OCI-LY1 (cell line): ENCODE results near the gene TFEB.

Experiments
- H2AFZ ChIP-seq: fragments of 200-600 bp; sonication (generic), shearing (Covaris generic); 2 replicates; pipeline ENCODE4 v1.6.0; 2014; ENCODE audit warnings: antibody characterized with exemption, mild to moderate bottlenecking, low read length
- H3F3A ChIP-seq: fragments of 200-600 bp; sonication (generic), shearing (Covaris generic); 2 replicates; pipeline ENCODE4 v1.6.0; 2014; ENCODE audit warnings: mild to moderate bottlenecking, antibody characterized with exemption, low read length, moderate library complexity; ENCODE audit not compliant: insufficient read depth
- H3K27ac ChIP-seq: fragments of 200-600 bp; sonication (generic); 2 replicates; pipeline ENCODE4 v1.5.1; 2014; ENCODE audit warnings: low read length, mixed run types, mild to moderate bottlenecking, low read depth; ENCODE audit not compliant: poor library complexity, severe bottlenecking
- H3K27me3 ChIP-seq: fragments of 200-600 bp; sonication (generic); 2 replicates; pipeline ENCODE4 v1.6.0; 2014; ENCODE audit warnings: antibody characterized with exemption, mild to moderate bottlenecking, low read length, moderate library complexity; ENCODE audit not compliant: insufficient read depth
- H3K36me3 ChIP-seq: fragments of 200-600 bp; sonication (generic); 2 replicates; pipeline ENCODE4 v1.6.1; 2014; ENCODE audit warnings: mild to moderate bottlenecking, antibody characterized with exemption, low read length, moderate library complexity, mixed read lengths; ENCODE audit not compliant: insufficient read depth
- H3K4me1 ChIP-seq: fragments of 200-600 bp; sonication (generic); 2 replicates; pipeline ENCODE4 v1.5.1; 2014; ENCODE audit warnings: mild to moderate bottlenecking, low read length, moderate library complexity; ENCODE audit not compliant: insufficient read depth, severe bottlenecking
- H3K4me2 ChIP-seq: fragments of 200-600 bp; sonication (generic), shearing (Covaris generic); 2 replicates; pipeline ENCODE4 v1.6.1; 2014; ENCODE audit warnings: low read length
- H3K4me3 ChIP-seq: fragments of 200-600 bp; sonication (generic); 2 replicates; pipeline ENCODE4 v1.5.1; 2014; ENCODE audit warnings: low read length, low read depth, mild to moderate bottlenecking, mixed read lengths; ENCODE audit not compliant: poor library complexity, severe bottlenecking
- H3K79me2 ChIP-seq: fragments of 200-600 bp; shearing (Covaris generic); 2 replicates; pipeline ENCODE4 v1.6.1; 2016; ENCODE audit warnings: mixed run types, low read length, mixed read lengths; ENCODE audit not compliant: insufficient read depth
- H3K9ac ChIP-seq: fragments of 200-600 bp; sonication (generic), shearing (Covaris generic); 2 replicates; pipeline ENCODE4 v1.6.1; 2014; ENCODE audit warnings: mild to moderate bottlenecking, low read length, mixed read lengths
- H3K9me2 ChIP-seq: fragments of 200-600 bp; sonication (generic), shearing (Covaris generic); 2 replicates; pipeline ENCODE4 v1.6.1; 2014; ENCODE audit warnings: low read depth, mild to moderate bottlenecking, low read length, mixed read lengths
- H3K9me3 ChIP-seq: fragments of 200-600 bp; shearing (Covaris generic); 2 replicates; pipeline ENCODE4 v1.6.1; 2014; ENCODE audit warnings: low read length, mixed read lengths
- H4K20me1 ChIP-seq: fragments of 200-600 bp; sonication (generic), shearing (Covaris generic); 2 replicates; pipeline ENCODE4 v1.6.0; 2016; ENCODE audit warnings: mild to moderate bottlenecking, low read length; ENCODE audit not compliant: insufficient read depth
- CTCF ChIP-seq: fragments of 200-600 bp; sonication (generic), shearing (Covaris generic); IDR thresholded peaks from 2 replicates; pipeline ENCODE4 v1.5.1; 2017; ENCODE audit warnings: mild to moderate bottlenecking, antibody characterized with exemption, low read length, moderate library complexity, mixed read lengths
- EZH2 ChIP-seq: fragments of 200-600 bp; sonication (generic), shearing (Covaris generic); IDR thresholded peaks from 2 replicates; pipeline ENCODE4 v1.8.0; 2017; ENCODE audit warnings: borderline replicate concordance, mixed run types, mild to moderate bottlenecking, antibody characterized with exemption, low read length, moderate library complexity, mixed read lengths

Gene TFEB

DNA sequence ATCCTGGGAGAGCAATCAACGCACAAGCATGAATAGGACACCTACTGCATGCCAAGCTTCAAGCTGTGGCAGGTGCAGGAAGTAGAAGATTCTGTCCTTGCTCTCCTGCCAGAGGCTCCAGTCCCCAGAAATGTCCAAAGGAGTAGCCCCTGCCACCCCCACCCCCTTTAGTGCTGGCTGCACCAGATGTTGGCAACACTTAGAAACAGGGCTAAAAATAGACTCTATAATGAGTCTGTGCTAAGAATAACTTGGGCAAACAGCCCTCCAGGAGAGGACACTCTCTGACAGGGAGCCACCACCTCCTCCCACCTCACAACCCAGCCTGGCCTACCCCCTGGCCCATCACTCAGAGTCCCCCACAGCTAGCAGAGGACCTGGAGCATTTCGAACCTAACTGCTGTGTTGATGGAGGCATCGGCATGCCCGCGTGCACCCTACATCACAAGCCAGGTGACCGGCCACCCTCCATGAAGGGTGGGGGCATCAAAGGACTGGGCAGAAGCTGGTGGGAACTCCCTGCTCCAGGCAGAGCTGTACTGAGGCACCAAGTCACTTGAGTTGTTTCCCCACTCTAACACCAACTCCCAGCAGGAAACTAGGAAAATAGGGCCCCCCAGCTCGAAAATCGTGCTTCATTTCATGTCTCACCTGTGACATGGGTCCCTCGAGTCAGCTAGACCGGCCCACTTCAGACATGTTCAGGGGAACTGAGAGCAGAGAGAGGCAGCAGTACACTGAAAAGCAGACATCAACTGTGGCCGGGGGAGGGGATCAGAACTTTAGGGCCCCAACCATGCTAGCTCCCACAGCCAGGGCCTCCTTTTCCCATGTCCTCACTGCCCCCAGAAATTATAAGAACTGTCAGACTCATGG is 18.7 kb downstream of the TFEB start:
- Histone ChIP-seq H3K36me3 (no peaks in the 10 kb centered on the region; the same call in 1 of the 2 replicates), H3K9me3 (no peaks in the 10 kb centered on the region), H3F3A (no peaks in the 10 kb centered on the region), H3K4me3 (no peak overlapping the region), H3K9me2 (no peaks in the 10 kb centered on the region), H3K79me2 (no peaks in the 10 kb centered on the region), H3K4me1 (peaks cover 40% of the 10 kb centered on the region), H3K4me2 (peak overlapping the region; percentile 5; the same call in 1 of the 2 replicates), H3K27me3 (no peaks in the 10 kb centered on the region), H4K20me1 (no peaks in the 10 kb centered on the region), H2AFZ (no peak overlapping the region), H3K9ac (no peak overlapping the region), H3K27ac (peak overlapping the region; percentile 3)
- TF ChIP-seq EZH2, result no peak
- no peak for TF ChIP-seq CTCF

DNA sequence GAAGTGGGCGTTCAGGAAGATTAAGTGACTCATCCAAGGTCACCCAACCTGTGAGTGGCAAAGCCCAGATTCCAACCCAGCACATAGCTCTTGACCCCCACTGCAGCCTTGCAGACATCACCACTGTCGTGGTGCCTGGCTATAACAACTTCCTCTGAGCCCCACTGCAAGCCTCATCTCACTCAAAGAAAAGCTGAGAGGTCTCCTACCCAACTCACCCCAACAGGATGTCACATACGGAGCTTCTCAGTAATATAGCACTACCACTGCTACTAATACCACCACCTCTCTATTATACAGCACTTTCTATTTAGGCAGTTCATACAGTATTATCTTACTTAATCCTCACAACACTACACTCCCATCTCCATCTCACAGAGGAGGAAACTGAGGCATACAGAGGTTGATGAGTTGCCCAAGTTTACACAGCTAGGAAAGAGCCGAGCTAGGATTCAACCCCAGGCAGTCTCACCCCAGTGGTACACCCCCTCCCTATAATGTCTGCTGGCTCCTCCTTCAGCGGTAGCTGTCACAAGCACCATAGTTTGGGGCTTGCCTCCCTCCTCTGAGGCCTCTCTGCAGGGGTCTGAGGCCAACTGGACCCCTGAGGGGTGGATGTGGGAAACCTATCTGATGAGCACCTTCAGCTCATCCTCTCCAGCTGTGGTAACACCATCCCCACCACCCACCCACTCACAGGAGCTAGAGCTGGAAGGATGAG is 19.5 kb downstream of the TFEB start:
- Histone ChIP-seq H3F3A (no peaks in the 10 kb centered on the region), H3K27ac (peak overlapping the region; percentile 3), H3K27me3 (no peaks in the 10 kb centered on the region), H3K79me2 (no peaks in the 10 kb centered on the region), H3K4me1 (peaks cover 40% of the 10 kb centered on the region), H4K20me1 (no peaks in the 10 kb centered on the region), H3K4me3 (no peak overlapping the region), H3K9me2 (no peaks in the 10 kb centered on the region), H3K9ac (no peak overlapping the region), H3K36me3 (no peaks in the 10 kb centered on the region; the same call in 1 of the 2 replicates), H2AFZ (no peak overlapping the region), H3K4me2 (peak overlapping the region; percentile 5; the same call in 1 of the 2 replicates), H3K9me3 (no peaks in the 10 kb centered on the region)
- no peak for TF ChIP-seq CTCF

DNA sequence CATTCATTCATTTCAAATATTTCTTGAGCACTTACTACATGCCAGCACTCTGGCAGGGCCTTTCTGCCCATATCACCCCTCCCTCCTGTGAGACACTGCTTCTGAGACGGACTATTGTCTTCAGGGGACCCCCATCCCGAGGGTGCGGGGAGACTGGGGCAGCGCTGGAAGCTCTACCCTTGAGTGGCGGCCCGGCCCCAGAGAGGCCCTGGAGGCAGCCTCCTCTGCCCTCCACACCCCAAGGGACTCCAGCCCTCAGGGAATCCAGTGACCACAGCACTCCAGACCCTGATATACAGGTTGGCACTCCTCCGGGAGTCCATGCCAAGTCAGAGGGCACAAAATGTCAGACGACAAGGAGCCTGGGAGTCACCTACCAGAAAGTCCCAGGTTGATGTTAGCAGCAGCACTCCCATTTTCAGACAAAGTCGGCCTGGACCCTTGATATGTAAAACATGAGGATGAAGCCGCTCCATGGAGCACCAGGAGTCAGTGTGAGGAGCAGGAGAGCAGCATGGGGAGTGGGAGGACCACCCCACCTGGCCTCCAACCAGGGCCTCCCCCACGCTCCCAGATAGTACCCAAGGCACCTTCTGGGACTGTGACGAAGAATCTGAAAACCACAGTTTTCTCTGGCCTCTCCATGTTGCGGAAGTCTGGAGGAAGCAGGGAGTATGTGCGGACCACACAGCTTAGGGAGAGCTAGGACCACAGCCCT is 20.7 kb downstream of the TFEB start:
- Histone ChIP-seq H3K4me2 (no peak overlapping the region), H2AFZ (no peak overlapping the region), H3K27me3 (no peaks in the 10 kb centered on the region), H3K9me3 (no peaks in the 10 kb centered on the region), H3K9ac (no peak overlapping the region), H3K36me3 (no peaks in the 10 kb centered on the region; the same call in 1 of the 2 replicates), H4K20me1 (no peaks in the 10 kb centered on the region), H3K4me3 (no peak overlapping the region), H3F3A (no peaks in the 10 kb centered on the region), H3K9me2 (no peaks in the 10 kb centered on the region), H3K79me2 (no peaks in the 10 kb centered on the region), H3K4me1 (peaks cover 40% of the 10 kb centered on the region), H3K27ac (no peak overlapping the region)
- TF ChIP-seq CTCF (no peak), EZH2 (no peak)
